Skeletal muscle satellite cell (primary cell): Measurements from ENCODE around the gene TRIM45.
"Not testable (repeated sequence)": the region's sequence is repeated elsewhere in the genome, so short reads cannot be mapped to it uniquely, and the experiment has no call there.

Source experiments
- H3K27me3 ChIP-seq: 2 replicates; pipeline ENCODE4 v1.7.0; 2013; ENCODE audit warnings: low read length; ENCODE audit not compliant: control insufficient read depth, insufficient read depth
- H3K36me3 ChIP-seq: 2 replicates; pipeline ENCODE4 v1.7.0; 2013; ENCODE audit warnings: mild to moderate bottlenecking, control low read depth, low read length; ENCODE audit not compliant: insufficient read depth
- H3K4me1 ChIP-seq: 2 replicates; pipeline ENCODE4 v1.7.0; 2013; ENCODE audit warnings: low read length; ENCODE audit not compliant: control insufficient read depth, insufficient read depth
- H3K4me2 ChIP-seq: 2 replicates; pipeline ENCODE4 v1.7.0; 2013; ENCODE audit warnings: mild to moderate bottlenecking, low read length
- H3K4me3 ChIP-seq: 2 replicates; pipeline ENCODE4 v1.7.0; 2013; ENCODE audit warnings: low read length
- H3K9ac ChIP-seq: 2 replicates; pipeline ENCODE4 v1.7.0; 2013; ENCODE audit warnings: mild to moderate bottlenecking, low read depth, low read length, moderate library complexity
- H3K9me3 ChIP-seq: replicated peaks from 2 replicates; pipeline ENCODE4 v1.7.0; 2013; ENCODE audit warnings: mild to moderate bottlenecking, control low read depth, low read length

The TRIM45 gene

DNA sequence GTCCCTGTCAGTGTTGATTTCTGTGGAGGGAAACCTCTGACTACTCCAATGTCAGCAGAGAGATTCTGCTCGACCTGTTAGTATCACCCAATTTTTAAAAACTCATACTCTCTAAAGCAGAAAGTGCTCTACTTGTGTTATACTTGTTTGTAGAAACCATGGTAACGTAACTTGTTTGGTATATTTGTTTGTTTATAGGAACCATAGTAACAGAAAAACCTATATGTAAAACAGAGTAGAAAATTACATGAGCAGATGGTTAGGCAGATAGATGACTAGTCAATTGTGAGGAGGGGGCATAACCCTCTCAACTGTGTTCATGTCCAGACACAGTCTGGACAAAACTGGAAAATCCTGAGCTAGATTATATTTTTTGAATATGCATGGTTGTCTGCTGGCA, 6.7 kb downstream of the TRIM45 start:
- no peaks in the 10 kb centered on the region for H3K27me3 ChIP-seq
- H3K4me1 ChIP-seq = peaks cover 13% of the 10 kb centered on the region
- H3K4me2 ChIP-seq = no peak overlapping the region
- H3K9me3 ChIP-seq = no peaks in the 10 kb centered on the region
- H3K9ac ChIP-seq = no peak overlapping the region
- H3K4me3 ChIP-seq = no peak overlapping the region
- H3K36me3 ChIP-seq = peaks cover 6% of the 10 kb centered on the region

DNA sequence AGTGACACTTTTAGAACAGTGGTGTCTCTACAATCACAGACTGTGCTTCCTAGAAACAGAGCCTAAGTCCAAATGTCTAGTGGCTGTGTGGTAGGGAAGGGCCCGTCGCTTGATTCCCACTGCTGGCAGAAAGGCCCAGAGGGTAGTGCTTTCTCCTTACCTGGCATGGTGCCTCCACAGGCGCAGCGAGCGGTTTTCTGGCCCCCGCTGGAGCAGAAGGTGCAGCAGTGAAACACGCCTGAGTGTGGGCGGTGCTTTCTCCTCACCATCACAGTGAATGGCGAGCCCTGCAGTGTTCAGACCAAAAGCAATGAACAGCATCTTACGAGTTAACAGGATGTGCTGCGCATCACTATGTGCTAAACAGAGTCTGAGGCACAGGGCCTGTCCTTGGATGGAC, 8.3 kb downstream of the TRIM45 start:
- H3K27me3 ChIP-seq = no peaks in the 10 kb centered on the region
- peaks cover 6% of the 10 kb centered on the region for H3K36me3 ChIP-seq
- no peak overlapping the region for H3K4me3 ChIP-seq
- H3K4me1 ChIP-seq = peaks cover 13% of the 10 kb centered on the region
- H3K4me2 ChIP-seq = no peak overlapping the region
- no peak overlapping the region for H3K9ac ChIP-seq
- H3K9me3 ChIP-seq = no peaks in the 10 kb centered on the region

DNA sequence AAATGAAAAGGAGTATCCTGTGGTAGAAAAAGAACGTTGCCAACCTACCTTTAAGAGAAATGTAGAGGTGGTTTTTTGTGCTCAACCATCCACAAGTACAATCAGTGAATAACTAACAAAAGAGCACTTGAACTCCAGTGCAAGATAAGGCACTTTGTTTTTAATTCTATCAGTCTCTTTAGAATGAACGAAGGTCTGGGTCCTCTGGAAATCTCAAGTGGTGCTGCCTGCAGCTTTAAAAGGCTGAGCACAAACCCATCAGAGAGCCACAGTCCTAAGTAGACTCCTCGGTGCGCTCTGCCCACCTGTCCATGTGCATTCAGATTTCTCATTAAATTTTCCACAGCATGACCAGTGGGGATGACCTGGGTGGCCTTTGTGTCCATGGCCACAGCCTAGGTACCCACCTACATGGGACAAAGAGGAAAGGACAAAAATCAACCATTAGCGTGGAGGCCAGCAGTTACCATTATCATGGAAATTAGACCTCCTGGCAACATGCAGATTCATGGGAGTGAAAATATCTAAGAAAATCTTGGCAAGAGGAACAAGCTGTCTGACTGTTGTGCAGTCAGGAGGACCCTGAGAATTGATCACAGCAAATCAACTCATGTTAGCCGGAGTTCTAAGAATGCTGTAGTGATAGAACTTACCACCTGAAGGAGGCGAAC, 9.4 kb downstream of the TRIM45 start:
- Histone ChIP-seq H3K36me3 (peaks cover 6% of the 10 kb centered on the region), H3K9me3 (no peaks in the 10 kb centered on the region), H3K4me1 (peaks cover 13% of the 10 kb centered on the region)

DNA sequence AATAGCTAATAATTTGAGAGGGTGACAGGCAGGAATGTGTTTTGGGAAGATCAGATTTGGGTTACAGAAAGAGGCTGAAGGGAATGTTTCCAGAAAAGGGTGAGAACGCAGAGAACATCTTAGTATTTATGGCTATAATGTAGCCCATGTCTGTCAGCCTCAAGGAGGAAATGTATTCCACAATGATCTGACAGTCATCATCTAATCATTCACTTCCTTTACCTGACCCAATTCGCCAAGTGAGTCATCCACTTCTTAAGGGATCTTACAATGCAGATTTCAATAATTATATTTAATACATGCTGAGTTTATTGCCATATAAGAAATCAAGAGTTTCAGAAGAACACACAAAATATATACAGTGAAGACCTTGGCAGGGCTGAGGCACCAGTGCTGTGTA, 10.8 kb downstream of the TRIM45 start:
- H3K27me3 ChIP-seq = no peaks in the 10 kb centered on the region
- no peak overlapping the region for H3K9ac ChIP-seq
- no peaks in the 10 kb centered on the region for H3K9me3 ChIP-seq
- H3K4me3 ChIP-seq = no peak overlapping the region
- H3K4me1 ChIP-seq = peaks cover 13% of the 10 kb centered on the region
- H3K4me2 ChIP-seq = no peak overlapping the region
- peaks cover 12% of the 10 kb centered on the region for H3K36me3 ChIP-seq

More for the DNA sequence above, 9.4 kb downstream of the TRIM45 start:
- no peaks in the 10 kb centered on the region for H3K27me3 ChIP-seq
- no peak overlapping the region for H3K4me2 ChIP-seq
- no peak overlapping the region for H3K4me3 ChIP-seq
- H3K9ac ChIP-seq = no peak overlapping the region

DNA sequence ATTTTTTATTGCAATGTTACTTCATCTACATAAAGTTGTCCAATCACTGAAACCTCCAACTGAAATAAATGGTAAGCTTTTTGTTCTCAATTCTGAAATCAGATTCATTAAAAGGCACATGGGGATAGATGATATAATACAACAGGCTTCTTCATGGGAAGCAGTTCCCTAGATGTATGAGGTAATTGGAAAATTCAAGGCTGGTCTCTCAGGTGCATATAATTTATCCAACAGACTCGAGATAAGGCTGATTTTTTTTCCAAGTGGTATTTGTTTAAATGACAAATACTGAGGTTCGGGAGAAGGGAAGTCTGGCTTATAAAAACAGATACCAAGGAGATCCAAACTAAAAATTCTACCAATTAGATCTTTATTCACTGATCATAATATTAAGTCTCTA, 14.2 kb downstream of the TRIM45 start:
- H3K4me1 ChIP-seq = peaks cover 13% of the 10 kb centered on the region
- no peaks in the 10 kb centered on the region for H3K9me3 ChIP-seq
- no peak overlapping the region for H3K9ac ChIP-seq
- peaks cover 17% of the 10 kb centered on the region for H3K36me3 ChIP-seq
- no peak overlapping the region for H3K4me3 ChIP-seq
- H3K4me2 ChIP-seq = no peak overlapping the region
- H3K27me3 ChIP-seq = no peaks in the 10 kb centered on the region

DNA sequence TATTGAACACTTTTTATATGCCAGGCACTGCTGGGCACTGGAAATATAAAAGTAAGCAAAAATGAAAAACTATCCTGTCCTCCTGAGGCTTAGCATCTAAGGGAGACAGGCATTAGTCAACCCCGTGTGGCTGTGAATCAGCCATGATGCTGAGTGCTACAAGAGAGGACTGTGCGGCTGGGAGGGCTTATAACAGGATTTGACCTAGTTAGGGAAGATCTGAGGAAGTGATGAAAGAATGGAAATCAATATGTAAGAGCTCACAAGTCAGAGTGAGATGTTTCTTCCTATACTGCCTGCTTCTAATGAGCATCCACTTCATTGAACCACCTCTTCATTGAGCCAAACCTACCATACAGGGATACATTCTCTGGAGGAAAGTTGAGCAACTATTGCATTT, 15.1 kb downstream of the TRIM45 start:
- no peak overlapping the region for H3K9ac ChIP-seq
- H3K9me3 ChIP-seq = no peaks in the 10 kb centered on the region
- peaks cover 22% of the 10 kb centered on the region for H3K36me3 ChIP-seq
- H3K4me2 ChIP-seq = no peak overlapping the region
- no peak overlapping the region for H3K4me3 ChIP-seq
- peaks cover 13% of the 10 kb centered on the region for H3K4me1 ChIP-seq
- H3K27me3 ChIP-seq = no peaks in the 10 kb centered on the region

DNA sequence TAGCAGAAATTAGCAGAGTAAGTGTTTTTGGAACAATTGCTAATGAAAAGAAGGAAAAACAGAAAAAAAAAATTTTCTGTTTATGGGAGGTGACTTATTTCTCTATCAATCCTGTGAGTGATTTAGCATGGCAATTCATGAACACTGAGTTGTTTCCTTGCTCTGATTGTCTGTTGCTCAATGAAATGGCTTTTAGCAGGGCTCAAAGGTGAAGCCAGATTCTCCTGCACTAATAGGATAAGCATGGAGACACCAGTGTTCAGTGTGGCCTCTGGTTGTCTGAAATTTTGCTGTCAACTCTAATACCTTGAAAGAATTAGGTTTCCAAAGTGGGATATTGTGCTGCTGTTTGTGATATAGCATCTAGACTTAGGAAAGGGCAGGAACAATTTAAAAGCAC, 15.8 kb downstream of the TRIM45 start:
- H3K36me3 ChIP-seq = peaks cover 22% of the 10 kb centered on the region
- H3K4me1 ChIP-seq = peaks cover 7% of the 10 kb centered on the region
- no peak overlapping the region for H3K4me3 ChIP-seq
- H3K9ac ChIP-seq = no peak overlapping the region
- H3K27me3 ChIP-seq = no peaks in the 10 kb centered on the region
- no peaks in the 10 kb centered on the region for H3K9me3 ChIP-seq
- H3K4me2 ChIP-seq = no peak overlapping the region

DNA sequence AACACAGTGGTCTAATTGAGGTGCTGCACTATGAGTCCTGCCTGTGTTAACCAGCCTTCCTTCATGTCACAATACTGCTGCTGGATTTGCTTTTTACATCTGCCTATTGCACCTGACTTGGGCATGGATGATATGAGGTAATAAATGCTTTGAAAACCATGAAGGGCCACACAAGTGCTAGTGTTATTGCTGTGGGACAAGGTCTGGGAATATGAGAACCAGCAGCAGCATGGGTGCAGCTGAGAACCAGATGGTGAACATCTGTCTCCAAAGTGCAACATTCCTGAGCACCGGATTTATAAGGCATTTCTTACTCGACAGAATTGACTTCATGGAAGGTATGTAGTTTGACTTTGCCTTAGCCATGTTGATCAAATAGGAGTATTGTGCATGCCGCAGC, 16.6 kb downstream of the TRIM45 start:
- Histone ChIP-seq H3K4me3 (no peak overlapping the region), H3K4me1 (no peaks in the 10 kb centered on the region), H3K9ac (no peak overlapping the region), H3K27me3 (no peaks in the 10 kb centered on the region), H3K36me3 (peaks cover 22% of the 10 kb centered on the region), H3K4me2 (no peak overlapping the region), H3K9me3 (no peaks in the 10 kb centered on the region)

DNA sequence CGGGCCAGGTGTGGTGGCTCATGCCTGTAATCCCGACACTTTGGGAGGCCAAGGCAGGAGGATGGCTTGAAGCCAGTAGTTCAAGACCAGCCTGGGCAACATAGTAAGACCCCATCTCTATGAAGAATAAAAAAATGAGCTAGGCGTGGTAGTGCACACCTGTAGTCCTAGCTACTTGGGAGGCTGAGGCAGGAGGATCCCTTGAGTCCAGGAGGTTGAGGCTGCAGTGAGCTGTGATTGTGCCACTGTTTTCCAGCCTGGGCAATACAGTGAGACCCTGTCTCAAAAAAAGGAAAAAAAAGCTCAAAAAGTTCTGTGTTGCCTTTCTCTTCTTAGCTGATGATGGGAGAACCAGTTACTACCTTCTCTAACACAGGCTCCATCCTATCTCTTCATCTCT, 19.7 kb downstream of the TRIM45 start:
- not testable (repeated sequence) for H3K9me3 ChIP-seq

DNA sequence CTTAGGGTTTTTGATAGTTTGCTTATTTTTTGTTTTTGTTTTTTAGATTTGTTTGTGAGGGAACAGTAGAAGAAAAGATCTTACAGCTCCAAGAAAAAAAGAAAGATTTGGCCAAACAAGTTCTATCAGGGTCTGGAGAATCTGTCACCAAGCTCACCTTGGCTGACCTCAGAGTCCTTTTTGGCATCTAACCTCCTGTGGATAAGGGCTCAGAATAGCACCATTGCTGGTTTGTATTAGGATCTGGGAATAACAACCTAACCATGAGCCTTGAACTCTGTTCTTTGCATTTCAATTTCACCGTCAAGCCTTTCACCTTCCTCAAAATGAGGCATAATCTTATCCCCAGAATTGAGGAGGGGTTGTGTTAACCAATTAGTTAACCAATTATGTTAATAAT, 20.2 kb downstream of the TRIM45 start:
- H3K9ac ChIP-seq = no peak overlapping the region
- no peak overlapping the region for H3K4me3 ChIP-seq
- peaks cover 19% of the 10 kb centered on the region for H3K4me1 ChIP-seq
- peaks cover 30% of the 10 kb centered on the region for H3K36me3 ChIP-seq
- H3K9me3 ChIP-seq = no peaks in the 10 kb centered on the region
- no peaks in the 10 kb centered on the region for H3K27me3 ChIP-seq
- no peak overlapping the region for H3K4me2 ChIP-seq

More for the DNA sequence above, 19.7 kb downstream of the TRIM45 start:
- H3K4me1 ChIP-seq = peaks cover 14% of the 10 kb centered on the region
- not testable (repeated sequence) for H3K4me3 ChIP-seq, H3K9ac ChIP-seq, H3K4me2 ChIP-seq, H3K27me3 ChIP-seq
- H3K36me3 ChIP-seq = peaks cover 34% of the 10 kb centered on the region

DNA sequence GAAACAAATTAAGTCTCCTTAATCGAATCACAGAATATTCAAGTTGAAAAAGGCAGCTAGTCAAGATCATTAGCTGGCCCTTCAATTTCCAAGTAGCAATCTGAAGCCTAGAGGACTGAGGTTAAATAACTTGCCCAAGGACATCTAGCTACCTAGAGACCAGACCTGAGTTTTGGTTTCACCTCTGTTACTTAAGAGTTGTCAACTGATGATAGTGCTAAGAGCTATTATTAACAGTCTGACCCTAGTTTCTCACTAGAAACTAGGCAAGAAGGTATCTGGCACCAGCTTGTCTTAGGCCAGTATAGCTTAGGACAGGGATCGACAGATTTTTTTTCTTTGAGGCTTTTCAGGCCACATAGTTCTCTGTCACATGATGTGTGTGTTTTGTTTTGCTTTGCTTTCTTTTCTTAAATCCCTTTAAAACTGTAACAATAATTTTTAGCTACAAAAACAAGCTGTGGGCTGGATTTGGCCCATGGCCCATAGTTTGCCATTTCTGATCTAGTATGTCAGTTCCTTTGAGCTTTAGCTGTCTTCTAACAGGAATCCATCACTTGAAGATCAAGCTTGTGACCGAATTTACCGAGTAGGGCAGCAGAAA, 23.2 kb downstream of the TRIM45 start:
- H3K9me3 ChIP-seq = no peaks in the 10 kb centered on the region
- H3K9ac ChIP-seq = no peak overlapping the region
- no peak overlapping the region for H3K4me2 ChIP-seq
- no peak overlapping the region for H3K4me3 ChIP-seq
- no peaks in the 10 kb centered on the region for H3K27me3 ChIP-seq
- peaks cover 39% of the 10 kb centered on the region for H3K4me1 ChIP-seq
- peaks cover 24% of the 10 kb centered on the region for H3K36me3 ChIP-seq

DNA sequence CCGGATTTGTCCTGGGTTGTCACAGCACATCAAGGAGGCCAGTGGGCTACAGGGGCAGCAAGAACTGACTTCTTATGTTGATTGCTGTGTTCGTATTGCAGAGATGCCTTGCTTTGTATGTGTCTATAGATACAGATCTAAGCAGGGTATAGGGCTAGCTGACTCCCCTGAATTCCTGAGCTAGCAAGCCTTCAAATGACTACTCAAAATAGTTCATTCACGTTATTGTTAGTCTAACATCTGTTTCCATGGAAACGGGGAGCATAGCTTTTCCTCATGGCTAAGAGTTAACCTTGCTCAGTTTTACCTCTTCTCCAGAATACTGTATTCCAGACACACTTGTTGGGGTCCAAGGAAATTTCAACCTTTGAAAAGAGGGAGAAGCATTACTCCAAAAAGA, 24.1 kb downstream of the TRIM45 start:
- peak overlapping the region; percentile 16 for H3K4me2 ChIP-seq
- no peaks in the 10 kb centered on the region for H3K9me3 ChIP-seq
- peaks cover 46% of the 10 kb centered on the region for H3K4me1 ChIP-seq
- no peaks in the 10 kb centered on the region for H3K27me3 ChIP-seq
- H3K9ac ChIP-seq = no peak overlapping the region
- peaks cover 21% of the 10 kb centered on the region for H3K36me3 ChIP-seq
- no peak overlapping the region for H3K4me3 ChIP-seq
